NCI-H1930 (cell line): ENCODE results near the gene AIG1.
"Not testable (repeated sequence)": the region's sequence is repeated elsewhere in the genome, so short reads cannot be mapped to it uniquely, and the experiment has no call there.

ENCODE experiments used
- DNase-seq, 2 experiments: peaks; one replicate each; lab custom pipeline; 2025; lab: John Stamatoyannopoulos, UW

The AIG1 gene

DNA sequence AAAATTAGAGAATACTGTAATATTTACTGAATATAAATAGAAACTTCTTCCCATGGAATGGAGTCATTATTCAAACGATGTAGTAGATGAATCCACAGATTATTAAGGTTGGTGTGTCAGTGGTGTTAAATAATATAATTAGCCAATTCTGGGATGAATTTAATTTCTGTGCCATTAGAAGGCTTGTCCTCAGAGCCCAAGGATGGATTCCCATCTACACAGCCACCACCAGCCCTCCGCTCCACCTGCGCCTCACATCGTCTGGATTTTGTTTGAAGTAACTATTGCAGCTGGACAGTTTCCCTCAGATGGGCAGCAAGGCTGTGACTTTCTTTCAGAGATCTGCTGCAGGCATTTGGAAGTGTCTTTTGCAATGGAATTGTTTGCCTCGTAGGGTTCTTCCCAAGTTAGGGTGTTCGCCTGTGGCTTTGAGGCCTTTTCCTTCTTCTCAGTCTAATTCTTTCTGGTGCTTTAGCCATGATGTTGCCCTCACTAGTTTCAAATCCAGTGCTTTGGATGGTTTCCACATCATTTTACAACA lies 104.7 kb downstream of the AIG1 start:
- DNase-seq: no peak

DNA sequence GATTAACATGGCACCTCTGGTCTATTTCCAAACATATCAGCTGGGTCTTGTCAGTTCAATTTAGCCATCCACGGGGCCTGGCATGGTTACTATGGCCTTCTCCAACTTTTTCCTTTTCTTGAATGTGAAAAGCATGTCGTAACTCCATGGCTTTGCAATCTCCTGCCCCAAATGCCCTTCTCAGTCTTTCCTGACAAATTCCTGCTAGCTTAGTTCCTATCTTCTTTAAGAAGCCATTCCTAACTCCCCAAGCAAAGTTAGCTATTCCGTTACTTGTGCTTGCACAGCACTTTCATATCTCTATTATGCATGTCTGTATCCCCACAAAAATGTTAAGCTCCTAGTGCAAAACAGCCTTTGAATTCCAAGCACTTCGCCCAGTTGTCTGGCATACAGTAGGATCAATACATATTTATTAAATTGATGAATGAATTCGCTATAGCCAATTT lies 105.6 kb downstream of the AIG1 start:
- no peak for DNase-seq

DNA sequence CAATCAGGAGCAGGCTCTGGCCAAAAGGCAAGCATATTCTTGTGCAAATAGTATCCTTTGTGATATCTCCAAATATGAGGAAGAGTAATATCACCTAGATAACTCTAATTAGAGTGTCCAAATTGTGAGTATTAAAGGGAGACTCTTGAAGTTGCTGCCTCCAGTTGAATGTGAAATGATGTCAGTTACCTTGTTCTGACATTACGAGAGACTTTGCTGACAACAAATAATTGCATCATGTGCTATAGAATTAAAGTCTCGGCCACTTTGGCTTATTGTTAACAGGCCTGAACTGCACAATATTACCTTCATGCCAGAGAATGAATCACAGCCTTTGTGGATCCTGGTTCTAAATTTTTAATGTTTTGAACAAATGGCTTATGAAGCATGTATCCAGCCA lies 106.5 kb downstream of the AIG1 start:
- DNase-seq: no peak

DNA sequence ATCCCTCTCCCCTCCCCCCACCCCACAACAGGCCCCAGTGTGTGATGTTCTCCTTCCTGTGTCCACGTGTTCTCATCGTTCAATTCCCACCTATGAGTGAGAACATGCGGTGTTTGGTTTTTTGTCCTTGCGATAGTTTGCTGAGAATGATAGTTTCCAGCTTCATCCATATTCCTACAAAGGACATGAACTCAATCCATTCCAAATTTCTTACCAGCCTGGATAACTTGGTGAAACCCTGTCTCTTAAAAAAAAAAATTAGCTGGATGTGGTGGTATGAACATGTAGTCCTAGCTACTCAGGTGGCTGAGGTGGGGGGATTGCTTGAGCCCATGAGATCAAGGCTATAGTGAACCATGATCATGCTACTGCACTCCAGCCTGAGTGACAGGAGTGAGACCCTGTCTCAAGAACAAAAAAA lies 107.7 kb downstream of the AIG1 start:
- DNase-seq: not testable (repeated sequence)

DNA sequence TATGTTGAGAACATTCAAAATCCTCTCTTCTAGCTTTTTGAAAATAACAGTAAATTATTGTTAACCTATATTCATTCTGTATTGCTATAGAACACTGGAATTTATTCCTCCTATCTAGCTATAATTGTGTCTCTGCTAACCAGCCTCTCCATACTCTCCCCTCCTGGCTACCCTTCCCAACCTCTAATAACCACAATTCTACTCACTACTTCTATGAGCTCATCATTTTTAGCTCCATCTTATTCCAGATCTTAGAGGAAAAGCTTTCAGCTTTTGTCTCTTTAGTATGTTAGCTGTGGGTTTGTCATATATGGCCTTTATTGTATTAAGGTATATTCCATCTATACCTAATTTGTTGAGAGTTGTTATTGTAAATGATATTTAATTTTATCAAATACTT lies 108.8 kb downstream of the AIG1 start:
- no peak for DNase-seq

- no peak for DNase-seq
Measured at GRCh38 chr6:143174516-143174915, 113.8 kb downstream of the AIG1 start.

- no peak for DNase-seq
Measured at GRCh38 chr6:143174951-143175350, 114.3 kb downstream of the AIG1 start.

DNA sequence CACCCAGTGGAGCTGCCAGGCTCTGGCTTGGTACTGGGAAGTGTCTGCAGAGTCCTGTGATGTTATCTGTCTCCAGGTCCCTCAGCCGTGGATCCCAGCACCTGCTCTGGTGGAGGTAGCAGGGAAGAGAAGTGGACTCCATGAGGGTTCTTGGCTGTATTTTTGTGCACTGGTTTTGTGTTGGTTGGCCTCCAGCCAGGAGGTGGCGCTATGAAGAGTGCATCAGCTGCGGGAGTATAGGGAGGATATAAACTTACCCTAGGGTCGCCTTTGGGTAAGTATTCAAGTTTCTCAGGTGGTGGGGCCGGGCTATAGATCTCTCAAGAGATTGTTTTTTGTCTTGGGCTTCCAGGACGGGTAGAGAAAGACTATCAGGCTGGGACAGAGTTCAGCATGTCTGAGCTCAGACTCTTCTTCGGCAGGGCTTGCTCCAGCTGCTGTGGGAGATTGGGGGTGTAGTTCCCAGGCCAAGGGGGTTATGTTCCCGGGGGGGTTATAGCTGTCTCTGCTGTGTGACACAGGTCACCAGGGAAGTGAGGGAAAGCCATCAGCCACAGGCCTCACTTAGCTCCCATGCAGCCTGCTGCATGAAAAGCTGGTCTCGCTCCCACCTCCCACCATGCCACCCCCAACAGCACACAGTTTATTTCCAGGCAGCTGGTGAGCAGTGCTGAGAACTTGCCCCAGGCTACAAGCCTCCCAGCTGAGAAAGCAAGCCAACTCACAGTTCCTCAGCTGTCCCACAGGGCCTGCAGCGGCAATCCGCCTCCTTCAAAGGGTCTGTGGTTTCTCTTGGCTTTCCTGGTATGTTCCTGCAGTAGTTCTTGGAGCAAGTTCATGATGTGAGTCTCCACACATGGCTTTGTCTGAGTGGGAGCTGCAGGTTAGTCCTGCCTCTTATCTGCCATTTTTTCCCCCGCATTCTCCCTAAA lies 115.7 kb downstream of the AIG1 start:
- DNase-seq: no peak

GRCh38 chr6:143177706-143178105 lies 117.0 kb downstream of the AIG1 start:
- no peak for DNase-seq

GRCh38 chr6:143179096-143179495 lies 118.4 kb downstream of the AIG1 start:
- DNase-seq: no peak

DNA sequence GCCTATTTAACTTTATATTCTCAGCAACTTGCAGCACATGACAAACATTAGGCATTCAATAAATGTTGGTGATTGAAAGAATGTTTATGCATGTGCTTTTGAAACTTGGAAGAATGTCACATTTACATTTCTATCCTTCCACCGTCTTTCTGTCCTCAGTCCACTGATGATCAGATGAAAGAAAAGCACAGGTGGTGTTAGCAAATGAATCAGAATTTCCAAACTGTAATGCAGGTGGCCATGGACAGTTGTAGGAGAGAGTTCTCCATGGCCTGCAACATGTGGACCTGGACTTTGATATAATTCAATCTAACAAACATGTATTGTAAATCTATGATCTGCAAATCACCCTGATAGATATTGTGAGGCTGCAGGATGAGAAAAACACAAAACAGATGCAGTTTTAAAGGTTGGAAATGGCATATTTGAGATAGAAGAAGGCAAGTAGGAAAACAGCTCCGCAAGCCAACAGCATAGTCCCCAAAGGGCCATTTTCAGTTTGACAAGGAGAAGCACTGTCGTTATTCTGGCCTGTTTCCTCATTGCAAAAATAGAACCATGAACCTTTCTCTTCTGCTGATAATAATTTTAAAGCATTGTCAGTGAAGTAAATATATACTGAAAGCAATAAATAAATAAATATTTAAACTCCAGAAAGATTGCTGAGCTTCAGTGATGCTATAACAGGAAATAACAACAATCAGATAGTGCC lies 119.4 kb downstream of the AIG1 start:
- DNase-seq: no peak

- DNase-seq: no peak
Measured at GRCh38 chr6:143180826-143181225, 120.1 kb downstream of the AIG1 start.

DNA sequence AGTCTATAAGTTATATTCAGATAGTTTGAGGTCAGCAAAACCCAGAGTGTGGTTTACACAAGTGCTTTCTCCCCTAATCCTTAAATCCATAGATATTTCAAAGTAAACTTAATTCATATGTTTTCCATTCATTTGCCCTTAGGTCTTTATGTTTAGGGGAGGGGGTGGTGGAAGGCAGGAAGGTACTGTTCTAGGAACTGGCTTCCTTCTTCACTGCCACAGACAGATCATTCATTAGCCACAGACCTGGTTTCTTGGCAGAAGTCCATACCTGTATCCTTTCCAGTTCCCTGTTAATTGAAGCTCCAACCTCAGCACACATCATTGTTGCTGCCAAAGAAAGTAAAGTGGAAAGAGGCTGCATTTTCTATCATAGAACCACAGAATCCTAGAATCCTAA lies 123.0 kb downstream of the AIG1 start:
- no peak for DNase-seq

- no peak for DNase-seq
Measured at GRCh38 chr6:143185288-143185687, 124.6 kb downstream of the AIG1 start.

DNA sequence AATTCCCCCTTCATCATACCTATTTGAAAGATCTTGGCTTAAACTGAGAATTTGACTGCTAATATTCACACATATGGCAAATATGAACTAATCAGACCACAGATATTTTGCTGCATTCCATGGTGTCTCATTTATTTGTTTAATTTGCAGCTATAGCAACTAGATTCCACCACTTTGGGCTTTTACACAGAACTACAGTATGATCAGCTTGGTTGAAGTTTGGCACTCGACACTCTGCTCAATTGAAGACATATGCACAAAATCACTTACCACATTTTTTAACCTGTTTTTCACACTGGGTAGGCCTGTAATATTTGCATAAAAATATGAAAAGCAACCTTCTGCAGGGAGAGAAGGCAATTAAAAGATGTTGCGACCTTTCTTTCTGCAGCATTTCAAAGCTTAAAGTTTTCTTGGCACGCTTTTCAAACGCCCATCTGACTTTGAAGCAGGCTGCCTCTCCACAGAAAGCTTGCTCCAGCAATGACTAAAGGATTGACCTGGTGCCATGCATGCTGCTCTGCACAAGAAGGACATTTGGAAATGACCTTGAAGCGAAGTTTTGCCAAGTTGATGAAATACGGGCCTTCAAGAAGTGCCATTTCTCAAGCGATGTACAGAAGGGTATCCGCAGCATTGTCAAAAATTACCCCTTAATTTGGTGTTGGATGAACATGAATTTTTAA lies 126.7 kb downstream of the AIG1 start:
- DNase-seq: no peak

- DNase-seq: no peak
Measured at GRCh38 chr6:143188292-143188691, 127.6 kb downstream of the AIG1 start.

DNA sequence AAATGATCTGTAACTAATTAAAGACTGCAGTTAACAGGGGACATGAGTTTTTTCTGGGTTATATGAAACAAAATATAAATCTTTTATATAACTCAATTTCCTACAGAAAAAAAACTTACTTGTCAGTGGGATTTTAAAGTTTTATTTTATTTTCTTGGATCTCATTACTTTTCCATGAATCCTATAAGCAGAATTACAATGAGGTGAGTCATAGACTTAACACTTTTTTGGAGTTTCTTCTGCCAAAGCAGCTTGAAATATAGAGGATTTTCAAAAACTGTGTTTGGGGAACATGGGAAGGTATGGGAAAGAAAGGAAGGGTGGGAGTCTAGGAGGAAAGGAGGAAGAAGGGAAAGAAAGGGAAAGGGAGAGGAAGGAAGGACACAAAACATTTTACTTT lies 130.7 kb downstream of the AIG1 start:
- no peak for DNase-seq

DNA sequence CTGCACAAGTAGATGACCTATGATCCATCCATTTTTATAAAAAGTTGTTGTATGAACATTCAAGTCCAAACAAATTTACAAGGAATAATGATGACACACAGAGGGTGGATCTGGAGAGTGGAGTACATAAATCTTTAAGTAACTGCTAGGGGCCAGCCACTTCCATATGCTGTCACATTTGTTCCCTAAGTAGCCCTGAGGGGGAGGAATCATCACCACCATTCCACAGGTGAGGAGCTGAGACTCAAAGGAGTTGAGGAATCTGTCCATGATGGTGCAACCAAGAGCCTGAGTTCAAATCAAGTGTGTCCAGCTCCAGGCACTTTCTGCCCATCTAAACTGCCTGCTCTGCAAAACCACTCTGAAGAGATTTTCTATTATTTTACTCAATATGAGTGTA lies 132.1 kb downstream of the AIG1 start:
- no peak for DNase-seq

GRCh38 chr6:143193571-143194094 lies 132.9 kb downstream of the AIG1 start:
- DNase-seq: no peak

GRCh38 chr6:143194095-143194589 lies 133.5 kb downstream of the AIG1 start:
- DNase-seq: no peak

DNA sequence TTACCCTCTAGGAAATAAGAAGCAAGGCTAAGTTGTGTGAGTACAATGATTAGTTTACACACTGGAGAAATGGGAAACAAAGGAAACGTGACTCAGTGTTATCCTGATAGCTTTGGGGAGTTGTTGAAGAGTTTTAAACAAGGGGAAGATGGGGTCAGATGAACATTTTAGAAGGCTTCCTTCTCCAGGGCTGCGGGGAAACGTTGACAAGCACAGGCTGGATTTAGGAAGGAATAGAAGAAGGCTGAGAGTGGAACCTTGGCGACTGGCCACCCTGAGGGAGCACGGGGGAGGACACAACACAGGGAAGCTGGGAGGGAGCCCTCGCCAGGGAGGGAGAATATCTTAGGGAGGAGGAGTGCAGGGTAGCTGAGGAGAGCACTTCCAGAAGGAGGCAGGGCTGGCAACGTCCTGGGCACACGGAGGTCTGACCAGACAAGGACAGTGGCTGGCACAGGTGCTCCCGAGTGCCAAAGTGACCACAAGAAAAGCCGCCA lies 134.7 kb downstream of the AIG1 start:
- DNase-seq: no peak
